Erythroblast (primary cell): ENCODE data around the gene FOXP1.

Experiments used
- GATA1 ChIP-seq: IDR thresholded peaks from 2 replicates; pipeline ENCODE4 v1.6.1; 2011; ENCODE audit warnings: low read depth, mild to moderate bottlenecking, control low read depth, low read length, moderate library complexity
- POLR2A ChIP-seq: IDR thresholded peaks from 2 replicates; pipeline ENCODE4 v1.6.1; 2011; ENCODE audit warnings: mild to moderate bottlenecking, low read length

DNA sequence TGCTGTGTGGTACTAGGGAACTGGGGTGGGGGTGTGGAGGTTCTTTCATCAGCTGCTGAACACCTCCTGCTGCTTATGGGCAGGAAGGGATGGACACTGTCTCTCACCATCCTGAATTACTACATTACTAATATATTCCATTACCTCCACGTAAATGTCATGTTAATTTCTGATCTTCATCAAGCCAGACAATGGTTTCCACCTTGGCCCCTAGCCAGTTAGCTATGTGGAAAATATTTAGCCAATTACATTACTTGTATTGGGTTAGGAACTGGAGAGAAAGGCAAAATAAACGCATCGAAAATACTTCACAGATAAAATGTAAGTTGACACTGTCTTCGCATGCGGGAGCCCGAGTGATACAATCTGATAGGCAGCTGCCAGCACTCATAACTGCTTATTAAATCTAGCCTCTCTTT, 95.1 kb downstream of the FOXP1 start:
- no peak for TF ChIP-seq POLR2A
- TF ChIP-seq GATA1, result no peak
